SK-N-SH (cell line): ENCODE results near the gene NRTN. TPM values are rescaled to one million over a fixed set of nuclear protein-coding genes. Genes with fewer than 3 reads are reported as not detected.
"Not testable (repeated sequence)": the region's sequence is repeated elsewhere in the genome, so short reads cannot be mapped to it uniquely, and the experiment has no call there.

Experiments used
- CTCF ChIA-PET: fragments of 300-600, 350-600 bp; formaldehyde crosslinking; extraction: SDS; loops from one replicate; lab custom pipeline; 2021; lab: Yijun Ruan, JAX
- POLR2A ChIA-PET: fragments of 350-600 bp; sonication (Branson Sonifier 250); formaldehyde crosslinking; extraction: SDS; loops from one replicate; lab custom pipeline; 2020; ENCODE audit warnings: antibody characterized with exemption, inconsistent platforms; lab: Yijun Ruan, JAX
- DNase-seq: peaks from one replicate; pipeline ENCODE4 v3.0.0; 2012
- H2AFZ ChIP-seq: fragments of 200-600 bp; sonication (generic); 2 replicates; pipeline ENCODE4 v1.8.1; 2016; ENCODE audit warnings: antibody characterized with exemption, mild to moderate bottlenecking, low read depth
- H3F3A ChIP-seq: fragments of 200-600 bp; sonication (generic); replicated peaks from 2 replicates; pipeline ENCODE3; 2016; ENCODE audit warnings: antibody characterized with exemption, mild to moderate bottlenecking; ENCODE audit not compliant: insufficient read depth
- H3K27ac ChIP-seq, 2 experiments: fragments of 200-500 bp in 1 of 2; fragments of 200-600 bp in 1 of 2; sonication (Bioruptor generic) in 1 of 2; sonication (generic), shearing (Covaris generic) in 1 of 2; 2 replicates each; pipeline versions ENCODE4 v1.5.1 to v1.6.1; 2014 to 2016; ENCODE audit warnings: low read depth in 2 of 2, inconsistent platforms in 1 of 2, low read length in 1 of 2, mild to moderate bottlenecking in 1 of 2, mixed read lengths in 1 of 2
- H3K27me3 ChIP-seq: fragments of 200-600 bp; sonication (generic), shearing (Covaris generic); 2 replicates; pipeline ENCODE4 v1.6.1; 2016; ENCODE audit warnings: mixed run types; ENCODE audit not compliant: insufficient read depth
- H3K36me3 ChIP-seq, 2 experiments: fragments of 200-500 bp in 1 of 2; fragments of 200-600 bp in 1 of 2; sonication (Bioruptor generic) in 1 of 2; sonication (generic) in 1 of 2; replicated peaks in 1 of 2; 2 replicates each; pipeline versions ENCODE3 to v1.5.1; 2014 to 2016; ENCODE audit warnings: low read length in 1 of 2, mild to moderate bottlenecking in 1 of 2; ENCODE audit not compliant: insufficient read depth in 2 of 2, control insufficient read depth in 1 of 2
- H3K4me1 ChIP-seq, 2 experiments: fragments of 200-500 bp in 1 of 2; fragments of 200-600 bp in 1 of 2; sonication (Bioruptor generic) in 1 of 2; sonication (generic), shearing (Covaris generic) in 1 of 2; 2 replicates each; pipeline versions ENCODE4 v1.5.1 to v1.6.1; 2014 to 2016; ENCODE audit warnings: low read depth in 1 of 2, low read length in 1 of 2, mixed run types in 1 of 2; ENCODE audit not compliant: insufficient read depth in 2 of 2, control insufficient read depth in 1 of 2
- H3K4me2 ChIP-seq: fragments of 200-600 bp; sonication (generic), shearing (Covaris generic); 2 replicates; pipeline ENCODE4 v1.6.1; 2017; ENCODE audit warnings: mixed run types
- H3K4me3 ChIP-seq, 2 experiments: fragments of 200-500 bp in 1 of 2; fragments of 200-600 bp in 1 of 2; sonication (Bioruptor generic) in 1 of 2; sonication (generic), shearing (Covaris generic) in 1 of 2; 2 replicates each; pipeline versions ENCODE4 v1.5.1 to v1.8.1; 2014 to 2016; ENCODE audit warnings: low read depth in 2 of 2, inconsistent platforms in 1 of 2, low read length in 1 of 2, mild to moderate bottlenecking in 1 of 2, mixed read lengths in 1 of 2, moderate library complexity in 1 of 2
- H3K79me2 ChIP-seq: fragments of 200-600 bp; sonication (generic); 2 replicates; pipeline ENCODE4 v1.8.1; 2017; ENCODE audit warnings: mild to moderate bottlenecking; ENCODE audit not compliant: insufficient read depth
- H3K9ac ChIP-seq: fragments of 200-600 bp; sonication (generic); 2 replicates; pipeline ENCODE4 v1.6.1; 2017; ENCODE audit warnings: mixed run types
- H3K9me2 ChIP-seq: fragments of 200-600 bp; sonication (generic); 2 replicates; pipeline ENCODE4 v1.6.1; 2017; ENCODE audit warnings: mixed run types
- H3K9me3 ChIP-seq: fragments of 200-600 bp; sonication (generic); 2 replicates; pipeline ENCODE4 v1.6.1; 2017; ENCODE audit warnings: mixed run types, mild to moderate bottlenecking, moderate library complexity
- H4K20me1 ChIP-seq: fragments of 200-600 bp; sonication (generic); 2 replicates; pipeline ENCODE4 v1.6.1; 2017; ENCODE audit warnings: mild to moderate bottlenecking, mixed run types; ENCODE audit not compliant: insufficient read depth
- CHD2 ChIP-seq: fragments of 150-350 bp; IDR thresholded peaks from 2 replicates; pipeline ENCODE4 v1.6.1; 2018; ENCODE audit warnings: low read length; ENCODE audit not compliant: partially characterized antibody
- ELF1 ChIP-seq: IDR thresholded peaks from 2 replicates; pipeline ENCODE4 v1.4.0; 2012
- FOXM1 ChIP-seq: IDR thresholded peaks from 2 replicates; pipeline ENCODE4 v1.4.0; 2012; ENCODE audit warnings: low read depth, mild to moderate bottlenecking
- MAX ChIP-seq: IDR thresholded peaks from 2 replicates; pipeline ENCODE4 v1.4.0; 2012; ENCODE audit warnings: low read depth
- MXI1 ChIP-seq: IDR thresholded peaks from 2 replicates; pipeline ENCODE4 v1.6.1; 2012; ENCODE audit warnings: mild to moderate bottlenecking, low read depth, low read length, improper control_type of control experiment
- NFIC ChIP-seq: IDR thresholded peaks from 2 replicates; pipeline ENCODE4 v1.4.0; 2012; ENCODE audit warnings: borderline replicate concordance
- RFX5 ChIP-seq: IDR thresholded peaks from 2 replicates; pipeline ENCODE4 v1.6.1; 2012; ENCODE audit warnings: mild to moderate bottlenecking, improper control_type of control experiment, low read length
- TAF1 ChIP-seq: IDR thresholded peaks from 2 replicates; pipeline ENCODE4 v1.6.1; 2012; ENCODE audit warnings: low read depth, mild to moderate bottlenecking, low read length, moderate library complexity, borderline replicate concordance
- USF2 ChIP-seq: fragments of 150-350 bp; IDR thresholded peaks from 2 replicates; pipeline ENCODE4 v1.6.1; 2017; ENCODE audit warnings: antibody characterized with exemption, low read length, low read depth, borderline replicate concordance
- WGBS: methylation state at CpG from one replicate; pipeline ENCODE4 v1.1.6; 2017; ENCODE audit warnings: low lambda C conversion rate; 5-methylcytosine and 5-hydroxymethylcytosine counted together
- polyA plus RNA-seq, 3 experiments: library from polyadenylated mRNA; depleted of rRNA; stranded (reverse); fragments of >200 nt; gene quantifications; 2 replicates each; pipeline ENCODE4 v1.2.3, GENCODE V29; 2012

Gene NRTN
- polyA plus RNA-seq, 1 of the 3 experiments (the other 2 are of a cell fraction), result 0.99 TPM

GRCh38 chr19:5838353-5839064 is 33.6 kb downstream of the NRTN start:
- Histone ChIP-seq H4K20me1 (no peaks in the 10 kb centered on the region), H3F3A (no peaks in the 10 kb centered on the region), H3K9me3 (no peaks in the 10 kb centered on the region), H3K9me2 (no peaks in the 10 kb centered on the region), H3K36me3 (no peaks in the 10 kb centered on the region), H3K79me2 (no peaks in the 10 kb centered on the region), H3K4me1 (no peaks in the 10 kb centered on the region; a peak in 1 of 4 replicates), H3K4me2 (no peak overlapping the region), H2AFZ (no peak overlapping the region), H3K4me3 (no peak overlapping the region), H3K27ac (no peak overlapping the region), H3K27me3 (peaks cover 7% of the 10 kb centered on the region; the same call in 1 of the 2 replicates), H3K9ac (no peak overlapping the region)
- ChIA-PET CTCF (interaction anchor here (1.6 kb wide), 1 partner anchor 34 kb away, joined by 7 read pairs; no protein-coding TSS in a partner anchor), POLR2A (no interaction called here)
- no peak for TF ChIP-seq ELF1
- TF ChIP-seq USF2, result no peak
- no peak for TF ChIP-seq MXI1
- no peak for TF ChIP-seq RFX5
- TF ChIP-seq NFIC, result no peak
- peak; percentile 28 for DNase-seq
- WGBS, result 79% methylated on average over 13 of the region's 20 CpGs

DNA sequence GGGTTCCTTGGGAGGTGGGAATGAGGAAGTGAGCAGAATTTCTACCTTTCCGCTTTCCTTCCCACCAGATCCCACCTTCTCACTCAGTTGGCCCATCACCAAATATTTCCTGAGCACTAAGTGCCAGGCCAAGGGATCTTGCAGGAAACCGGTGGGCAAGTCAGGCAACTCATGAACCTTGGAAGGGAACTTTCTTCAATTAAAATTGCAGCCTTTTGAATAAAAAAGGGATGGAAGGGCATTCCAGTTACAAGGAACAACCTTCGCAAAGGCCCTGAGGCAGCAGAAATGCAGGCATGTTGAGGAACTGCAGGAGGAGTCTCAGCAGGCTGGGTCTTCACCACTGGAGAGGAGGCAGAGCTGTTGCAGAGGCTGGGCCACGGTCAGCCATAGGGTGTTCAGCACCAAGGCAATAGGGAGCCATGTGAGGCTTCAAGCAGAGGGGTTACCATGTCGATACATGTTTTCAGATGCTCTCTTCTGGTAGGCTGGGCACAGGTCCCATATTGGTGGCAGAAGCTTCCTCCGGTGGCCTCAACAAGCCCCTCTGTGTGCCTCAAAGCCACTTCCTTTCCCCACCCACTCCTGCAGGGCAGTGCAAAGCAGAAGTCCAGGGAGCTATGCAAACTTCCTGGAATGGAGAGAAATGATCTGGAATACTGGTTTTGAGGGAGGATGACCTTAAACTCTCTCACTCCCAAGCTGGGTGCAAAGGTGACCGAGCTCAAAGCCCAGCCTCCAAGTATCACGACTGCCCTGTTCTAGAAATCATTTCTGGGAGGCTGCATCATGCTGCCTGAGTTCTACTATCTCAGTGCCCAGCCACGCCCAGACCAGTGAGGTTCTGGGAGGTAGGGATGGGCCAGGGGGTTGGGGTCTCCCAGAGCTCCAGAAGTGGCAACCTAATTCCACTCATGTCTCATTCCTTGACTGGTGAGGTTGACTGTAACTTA is 34.5 kb downstream of the NRTN start, which contains the start of gene FUT6:
Gene FUT6, minus strand, starts transcription at position 638 of the 953 bp plus-strand sequence. CDS start 7,135 bp downstream, outside the sequence.
- H3F3A ChIP-seq, result no peaks in the 10 kb centered on the region
- POLR2A ChIA-PET, result no interaction called here
- TF ChIP-seq USF2 (no peak), FOXM1 (no peak), TAF1 (no peak), CHD2 (no peak), MAX (no peak)
- TF ChIP-seq, all 33 proteins: peak for 0
- H4K20me1 ChIP-seq, result no peaks in the 10 kb centered on the region
- no peak within 1 kb of the TSS for H3K9ac ChIP-seq
- H3K27me3 ChIP-seq, result peaks cover 7% of the 10 kb centered on the region; the same call in 1 of the 2 replicates
- CTCF ChIA-PET, result interaction anchor here (1.6 to 1.7 kb wide), 2 partner anchors 12 to 35 kb away, joined by 7 to 8 read pairs; no protein-coding TSS in a partner anchor
- H3K4me1 ChIP-seq, result no peaks in the 10 kb centered on the region; a peak in 1 of 4 replicates
- no peaks in the 10 kb centered on the region for H3K9me2 ChIP-seq
- DNase-seq, result peak; percentile 11
- H3K4me2 ChIP-seq, result no peak within 1 kb of the TSS
- no peak within 1 kb of the TSS for H3K27ac ChIP-seq
- H3K36me3 ChIP-seq, result no peaks in the 10 kb centered on the region
- H3K9me3 ChIP-seq, result no peaks in the 10 kb centered on the region
- H2AFZ ChIP-seq, result no peak within 1 kb of the TSS
- no peak within 1 kb of the TSS for H3K4me3 ChIP-seq
- WGBS, result 82% methylated on average over 6 of the region's 9 CpGs
- no peaks in the 10 kb centered on the region for H3K79me2 ChIP-seq

DNA sequence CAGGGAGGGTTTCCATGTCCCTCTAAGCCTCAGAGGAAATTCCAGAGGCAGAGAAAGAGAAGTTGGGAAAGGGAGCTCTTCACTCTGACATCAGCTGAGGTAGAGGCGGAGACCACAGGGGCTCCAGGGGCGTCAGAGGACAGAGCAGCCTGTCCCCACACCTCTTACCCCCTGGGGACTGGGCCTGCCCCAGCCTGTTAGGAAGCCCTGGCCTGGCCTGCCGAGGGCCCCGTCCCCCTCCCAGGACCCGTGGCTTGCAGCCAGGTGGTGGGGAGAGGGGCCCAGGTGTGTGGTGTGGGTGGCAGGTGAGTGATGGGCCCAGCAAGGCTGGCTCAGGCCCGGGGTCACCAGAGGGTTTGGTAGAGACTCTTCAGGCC is 36.9 kb downstream of the NRTN start:
- H3K9me3 ChIP-seq, H3K9me2 ChIP-seq, H4K20me1 ChIP-seq, H3K4me2 ChIP-seq, H3K4me1 ChIP-seq, H3K4me3 ChIP-seq, H2AFZ ChIP-seq, H3K27me3 ChIP-seq, H3F3A ChIP-seq, H3K36me3 ChIP-seq, H3K27ac ChIP-seq, H3K9ac ChIP-seq, H3K79me2 ChIP-seq: not testable (repeated sequence)
- ChIA-PET POLR2A (interaction anchor here (1.7 kb wide), 1 partner anchor 13 kb away, joined by 7 read pairs; no protein-coding TSS in a partner anchor), CTCF (interaction anchor here (1.6 kb wide), 1 partner anchor 52 kb away, joined by 4 read pairs; no protein-coding TSS in a partner anchor)
- WGBS, result 70% methylated on average over 2 of the region's 6 CpGs
- peak; percentile 16 for DNase-seq
